Stomach smooth muscle (tissue), 2 donors: ENCODE data around the gene WWTR1.

Experiments used
- H3K27ac ChIP-seq: one replicate; pipeline ENCODE4 v1.7.0; 2013; ENCODE audit warnings: mild to moderate bottlenecking, low read length, inconsistent platforms
- H3K27me3 ChIP-seq, 2 donors: one replicate each; pipeline ENCODE4 v1.7.0; 2013; ENCODE audit warnings: low read length in 2 of 2; ENCODE audit not compliant: insufficient read depth in 2 of 2, control insufficient read depth in 1 of 2
- H3K36me3 ChIP-seq, 2 donors: one replicate each; pipeline ENCODE4 v1.7.0; 2013; ENCODE audit warnings: low read length in 2 of 2; ENCODE audit not compliant: control insufficient read depth in 2 of 2, insufficient read depth in 2 of 2
- H3K4me1 ChIP-seq: one replicate; pipeline ENCODE4 v1.7.0; 2013; ENCODE audit warnings: low read length; ENCODE audit not compliant: control insufficient read depth, insufficient read depth
- H3K4me3 ChIP-seq, 2 donors: one replicate each; pipeline ENCODE4 v1.7.0; 2013; ENCODE audit warnings: low read length in 2 of 2
- H3K9ac ChIP-seq, 2 donors: one replicate each; pipeline ENCODE4 v1.7.0; 2013; ENCODE audit warnings: low read length in 2 of 2, mild to moderate bottlenecking in 1 of 2
- H3K9me3 ChIP-seq, 2 donors: one replicate each; pipeline ENCODE4 v1.7.0; 2013; ENCODE audit warnings: low read length in 2 of 2; ENCODE audit not compliant: control insufficient read depth in 2 of 2
- donor health status: healthy.
- donor health status: Pancreatic carcinoma.

WWTR1 gene

DNA sequence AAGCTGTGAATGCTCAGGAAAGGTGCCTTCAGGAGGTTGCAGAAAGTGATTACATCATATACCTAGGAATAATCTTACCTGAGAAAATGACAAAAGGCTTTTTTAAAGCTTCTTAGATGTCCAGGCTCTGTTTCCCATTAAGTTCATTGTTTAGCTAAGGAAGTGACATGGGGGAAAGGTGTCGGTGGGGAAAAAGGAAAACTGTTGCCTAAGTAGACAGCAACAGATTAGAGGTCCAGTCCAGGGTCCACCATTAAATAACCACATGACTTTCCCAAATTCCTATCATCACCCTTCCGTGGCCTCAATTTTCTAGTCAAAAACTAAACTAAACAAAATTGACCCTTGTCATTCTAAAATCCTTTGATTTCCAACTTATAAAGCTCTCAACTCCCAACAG lies 4.3 kb downstream of the WWTR1 start:
- Histone ChIP-seq H3K4me1 (peaks cover 10% of the 10 kb centered on the region), H3K9ac (no peak overlapping the region), H3K27me3 (no peaks in the 10 kb centered on the region), H3K36me3 (peaks cover under 1 to 17% of the 10 kb centered on the region in 2 donors), H3K9me3 (no peaks in the 10 kb centered on the region), H3K4me3 (peak overlapping the region; percentile 41 to 96), H3K27ac (no peak overlapping the region)

DNA sequence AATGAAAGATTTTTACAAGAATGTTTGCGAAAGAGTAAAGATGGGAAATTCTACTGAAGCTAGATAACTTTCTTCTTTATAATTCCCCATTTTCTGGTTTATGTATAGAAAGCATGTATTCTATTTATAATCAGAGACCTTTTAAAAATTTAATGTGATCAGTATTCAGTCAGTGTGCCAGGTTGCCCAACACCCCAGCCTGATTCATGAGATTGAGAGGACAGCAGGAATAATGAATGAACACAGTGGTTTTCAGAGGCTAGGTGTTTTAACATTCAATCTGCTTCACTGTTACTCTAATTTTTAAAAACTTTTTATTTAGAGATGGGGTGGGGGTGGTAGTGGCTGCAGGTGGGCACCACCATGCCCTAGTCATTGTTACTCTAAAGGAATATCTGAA lies 4.7 kb downstream of the WWTR1 start:
- H3K9me3 ChIP-seq = no peaks in the 10 kb centered on the region
- H3K4me1 ChIP-seq = peaks cover 11% of the 10 kb centered on the region
- peaks cover 3 to 17% of the 10 kb centered on the region in 2 donors for H3K36me3 ChIP-seq
- H3K4me3 ChIP-seq = peak overlapping the region; percentile 41 to 96
- no peak overlapping the region for H3K9ac ChIP-seq
- no peak overlapping the region for H3K27ac ChIP-seq
- no peaks in the 10 kb centered on the region for H3K27me3 ChIP-seq

DNA sequence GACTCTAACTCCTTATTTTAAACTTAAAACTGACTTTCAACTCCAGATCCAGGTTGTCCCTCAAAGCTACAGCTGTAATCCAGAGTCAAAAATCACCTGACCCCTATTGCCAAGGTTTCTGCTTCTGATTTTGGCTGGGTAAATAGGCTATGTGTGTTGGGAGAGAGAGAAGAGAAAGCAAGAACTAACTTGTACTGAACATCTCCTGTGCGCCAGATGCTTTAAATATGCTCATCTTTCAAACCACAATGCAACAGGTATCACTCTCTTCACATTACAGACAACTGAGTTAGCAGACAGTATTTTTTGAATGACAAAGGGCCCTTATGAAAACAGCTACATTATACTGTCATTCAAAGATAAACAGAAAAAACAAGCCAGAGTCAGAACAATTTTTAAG lies 7.0 kb downstream of the WWTR1 start:
- Histone ChIP-seq H3K4me3 (no peak overlapping the region), H3K9ac (no peak overlapping the region), H3K27me3 (no peaks in the 10 kb centered on the region), H3K9me3 (no peaks in the 10 kb centered on the region), H3K36me3 (peaks cover 7 to 27% of the 10 kb centered on the region in 2 donors), H3K4me1 (peaks cover 21% of the 10 kb centered on the region), H3K27ac (no peak overlapping the region)

DNA sequence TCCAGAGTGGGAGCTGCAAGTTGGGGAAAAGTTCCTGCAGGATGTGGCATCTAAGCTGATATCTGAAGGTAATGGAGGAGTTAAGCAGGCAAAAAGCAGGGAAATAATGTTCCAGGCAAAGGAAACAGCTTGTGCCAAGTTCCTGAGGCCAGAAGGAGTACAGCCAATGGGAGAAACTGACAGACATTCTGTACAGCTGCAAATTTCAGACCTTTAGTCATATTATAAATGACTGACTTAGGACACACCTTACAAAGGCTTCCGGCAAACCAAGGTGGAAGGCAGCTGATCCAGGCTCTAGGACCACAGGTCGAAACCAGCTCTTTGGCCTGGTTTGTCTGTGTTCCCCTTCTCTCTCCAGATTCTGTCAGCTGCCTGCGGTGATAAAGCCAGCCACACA lies 9.3 kb downstream of the WWTR1 start:
- Histone ChIP-seq H3K27me3 (no peaks in the 10 kb centered on the region), H3K9ac (peak overlapping the region in 1 of 2 donors; percentile 2), H3K36me3 (peaks cover 7 to 25% of the 10 kb centered on the region in 2 donors), H3K4me3 (peak overlapping the region in 1 of 2 donors; percentile 50), H3K9me3 (no peaks in the 10 kb centered on the region), H3K4me1 (peaks cover 26% of the 10 kb centered on the region), H3K27ac (no peak overlapping the region)

DNA sequence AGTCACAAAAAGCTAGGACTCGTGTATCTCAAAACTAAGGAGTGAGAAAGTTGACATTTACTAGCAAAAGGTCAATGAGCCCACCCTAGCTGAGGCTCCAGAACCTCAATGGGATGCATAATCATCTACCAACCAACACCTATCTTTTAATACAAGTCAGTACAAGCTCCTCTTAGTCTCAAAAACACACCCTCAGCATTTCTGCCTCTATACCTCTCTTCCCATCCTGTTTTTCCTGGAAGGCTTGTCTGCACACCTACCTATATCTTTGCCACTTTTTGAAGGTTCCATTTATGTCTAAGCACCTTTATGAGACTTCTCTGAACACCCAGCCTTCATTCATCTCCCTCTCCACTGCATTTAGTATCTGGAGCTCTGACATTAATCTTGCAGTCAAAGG lies 10.0 kb downstream of the WWTR1 start:
- Histone ChIP-seq H3K36me3 (peaks cover 7 to 21% of the 10 kb centered on the region in 2 donors), H3K4me1 (peaks cover 28% of the 10 kb centered on the region), H3K9me3 (no peaks in the 10 kb centered on the region), H3K27ac (peak overlapping the region; percentile 26), H3K9ac (no peak overlapping the region), H3K27me3 (no peaks in the 10 kb centered on the region), H3K4me3 (peak overlapping the region in 1 of 2 donors; percentile 50)

DNA sequence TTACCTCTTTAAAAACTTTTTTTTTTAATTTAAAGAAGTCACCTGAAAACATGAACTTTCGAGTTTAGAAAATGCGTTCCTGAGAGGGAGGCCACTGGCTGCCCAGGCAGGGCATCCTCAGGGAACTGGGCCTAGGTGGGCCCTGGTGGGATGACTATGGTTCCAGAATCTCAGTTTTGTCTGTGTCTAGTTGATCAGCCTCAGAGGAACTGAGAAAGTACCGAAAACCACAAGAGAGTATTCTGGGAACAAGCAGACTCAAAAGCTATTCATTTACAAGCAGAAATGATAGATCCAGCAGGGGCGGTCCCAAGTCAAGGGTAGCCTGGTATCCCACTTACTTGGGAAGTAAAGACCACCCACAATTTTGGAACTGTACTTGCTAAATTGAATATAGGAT lies 10.5 kb downstream of the WWTR1 start:
- H3K9ac ChIP-seq = no peak overlapping the region
- peaks cover 29% of the 10 kb centered on the region for H3K4me1 ChIP-seq
- H3K27ac ChIP-seq = peak overlapping the region; percentile 26
- H3K4me3 ChIP-seq = no peak overlapping the region
- no peaks in the 10 kb centered on the region for H3K27me3 ChIP-seq
- H3K36me3 ChIP-seq = peaks cover 7 to 21% of the 10 kb centered on the region in 2 donors
- no peaks in the 10 kb centered on the region for H3K9me3 ChIP-seq

DNA sequence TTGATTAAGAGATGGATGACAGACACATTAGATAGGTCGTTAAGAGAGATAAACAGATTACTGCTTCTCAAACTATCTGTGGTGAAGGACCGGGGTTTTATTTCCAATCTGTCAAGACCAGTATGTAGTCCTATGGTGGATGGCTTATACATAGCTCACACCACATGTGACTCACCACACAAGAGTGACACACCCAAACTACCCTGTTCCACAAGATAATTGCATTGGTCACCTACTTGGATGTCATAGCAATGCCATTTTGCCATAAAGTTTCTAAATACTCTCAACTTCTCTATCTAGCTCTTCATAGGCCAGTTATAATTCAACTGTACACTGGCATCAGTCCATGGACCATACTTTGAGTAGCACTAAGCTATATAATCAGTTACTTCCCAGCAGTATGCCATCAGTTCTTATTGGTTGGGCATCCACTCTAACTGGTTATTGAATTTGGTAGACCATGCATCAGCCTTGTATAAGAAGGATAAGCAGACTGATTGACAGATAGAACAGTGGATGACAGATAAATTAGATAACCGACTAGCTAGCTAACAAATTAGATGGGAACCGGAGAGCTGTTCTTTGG lies 11.6 kb downstream of the WWTR1 start:
- no peaks in the 10 kb centered on the region for H3K9me3 ChIP-seq
- H3K9ac ChIP-seq = no peak overlapping the region
- H3K4me1 ChIP-seq = peaks cover 33% of the 10 kb centered on the region
- H3K36me3 ChIP-seq = peaks cover 7 to 18% of the 10 kb centered on the region in 2 donors
- no peak overlapping the region for H3K27ac ChIP-seq
- H3K27me3 ChIP-seq = no peaks in the 10 kb centered on the region
- H3K4me3 ChIP-seq = no peak overlapping the region

DNA sequence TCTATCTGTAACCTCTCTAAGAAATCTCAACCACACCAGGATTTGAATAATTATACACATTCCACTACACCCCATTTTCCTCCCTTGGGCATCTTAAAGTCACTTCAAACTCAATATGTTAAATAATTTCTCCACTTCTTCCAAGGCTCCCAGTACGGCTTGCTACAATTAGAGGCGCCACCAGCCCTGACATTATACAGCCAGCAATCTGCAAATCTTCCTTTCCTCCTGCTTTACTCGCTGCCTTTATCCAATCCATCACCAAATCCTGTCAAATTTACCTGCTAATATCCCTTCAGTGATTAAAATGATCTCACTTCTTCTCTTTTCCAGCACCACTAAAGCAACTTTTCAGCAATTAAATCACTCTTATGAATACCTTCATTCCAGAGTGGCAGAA lies 13.9 kb downstream of the WWTR1 start:
- peaks cover 38% of the 10 kb centered on the region for H3K4me1 ChIP-seq
- peak overlapping the region; percentile 33 for H3K27ac ChIP-seq
- no peak overlapping the region for H3K9ac ChIP-seq
- H3K9me3 ChIP-seq = no peaks in the 10 kb centered on the region
- H3K4me3 ChIP-seq = peak overlapping the region in 1 of 2 donors; percentile 8
- H3K27me3 ChIP-seq = no peaks in the 10 kb centered on the region
- peaks cover 7 to 10% of the 10 kb centered on the region in 2 donors for H3K36me3 ChIP-seq

DNA sequence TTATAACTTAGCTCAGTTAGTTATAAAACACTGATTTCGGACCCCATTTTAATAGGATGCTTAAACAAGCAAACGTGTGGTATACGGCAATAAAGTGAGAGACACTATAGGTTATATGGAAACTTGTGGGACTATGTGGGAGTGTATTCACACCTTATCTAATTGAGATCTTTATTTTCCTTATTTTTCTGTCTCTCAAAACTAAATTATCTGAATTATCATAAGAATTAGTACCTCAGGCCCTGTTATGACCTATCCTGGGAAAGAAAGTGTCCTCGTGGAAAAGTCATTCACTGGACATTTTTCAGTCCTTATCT lies 14.4 kb downstream of the WWTR1 start:
- H3K9me3 ChIP-seq = no peaks in the 10 kb centered on the region
- peak overlapping the region; percentile 33 for H3K27ac ChIP-seq
- H3K4me1 ChIP-seq = peaks cover 38% of the 10 kb centered on the region
- no peak overlapping the region for H3K4me3 ChIP-seq
- no peaks in the 10 kb centered on the region for H3K27me3 ChIP-seq
- H3K36me3 ChIP-seq = peaks cover 6 to 10% of the 10 kb centered on the region in 2 donors
- peak overlapping the region in 1 of 2 donors; percentile 41 for H3K9ac ChIP-seq

DNA sequence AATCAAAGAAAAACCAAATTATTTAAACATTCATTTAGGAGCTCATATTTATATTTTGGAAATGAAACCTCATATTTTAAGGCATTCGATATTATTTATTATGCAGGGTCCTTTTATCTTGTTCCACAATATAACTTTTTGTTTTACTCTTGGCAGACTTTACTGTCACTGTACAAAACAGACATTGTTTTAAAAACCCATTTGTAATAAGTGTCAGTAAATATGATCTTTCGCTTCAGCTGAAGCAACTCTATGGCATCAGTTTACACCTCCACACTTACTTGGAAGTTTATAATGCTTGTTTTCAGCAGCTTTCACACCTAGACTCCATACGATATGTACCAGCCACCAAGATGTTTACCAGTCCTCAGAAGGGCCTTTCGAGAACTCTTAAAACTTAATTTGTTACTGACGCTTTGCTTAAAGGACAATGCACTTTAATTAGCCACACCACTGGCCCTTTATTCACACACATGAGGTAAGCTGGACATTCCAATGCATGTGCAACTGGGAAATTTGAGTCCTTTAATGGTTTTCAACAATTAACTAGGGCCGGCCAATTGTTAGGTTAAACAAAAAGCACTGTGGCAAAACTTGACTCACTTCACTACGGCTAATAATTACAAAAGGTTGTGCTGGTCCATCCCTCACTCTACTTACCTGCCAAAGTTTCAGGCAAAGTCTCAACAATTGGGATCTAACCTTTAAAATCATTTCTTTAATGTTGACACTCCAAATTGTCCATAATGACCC lies 16.7 kb downstream of the WWTR1 start:
- H3K9ac ChIP-seq = peak overlapping the region; percentile 1 to 29
- H3K9me3 ChIP-seq = no peaks in the 10 kb centered on the region
- peak overlapping the region in 1 of 2 donors; percentile 26 for H3K4me3 ChIP-seq
- peaks cover 0 to 2% of the 10 kb centered on the region in 2 donors for H3K36me3 ChIP-seq
- no peak overlapping the region for H3K27ac ChIP-seq
- H3K27me3 ChIP-seq = no peaks in the 10 kb centered on the region
- peaks cover 28% of the 10 kb centered on the region for H3K4me1 ChIP-seq

DNA sequence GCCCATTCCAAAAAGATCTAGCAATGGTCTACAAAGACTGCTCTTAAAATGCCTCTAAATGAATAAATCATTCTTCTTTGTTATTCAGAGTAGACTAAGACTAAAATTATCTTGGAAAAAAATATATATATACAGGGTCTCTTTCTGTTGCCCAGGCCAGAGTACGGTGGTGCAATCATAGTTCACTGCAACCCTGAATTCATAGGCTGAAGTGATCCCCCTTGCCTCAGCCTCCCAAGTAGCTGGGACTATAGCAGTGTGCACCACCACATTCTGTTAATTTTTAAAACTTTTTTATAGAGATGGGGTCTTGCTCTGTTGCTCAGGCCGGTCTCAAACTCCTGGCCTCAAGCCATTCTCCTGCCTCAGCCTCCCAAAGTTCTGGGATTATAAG lies 18.7 kb downstream of the WWTR1 start:
- H3K27me3 ChIP-seq = no peaks in the 10 kb centered on the region
- H3K36me3 ChIP-seq = no peaks in the 10 kb centered on the region
- H3K9ac ChIP-seq = peak overlapping the region; percentile 13 to 43
- H3K4me1 ChIP-seq = peaks cover 34% of the 10 kb centered on the region
- no peaks in the 10 kb centered on the region for H3K9me3 ChIP-seq
- H3K27ac ChIP-seq = peak overlapping the region; percentile 4
- peak overlapping the region; percentile 56 to 69 for H3K4me3 ChIP-seq
